ENCODE data around the gene THSD4.

GRCh38 chr15:71091601-71092000, 23.7 kb upstream of the THSD4 start:
- TF ChIP-seq POLR2A (IDR thresholded peaks at IDR 0.05) (no peak), CTCF (IDR thresholded peaks at IDR 0.05) (no peak), POLR2AphosphoS5 (IDR thresholded peaks at IDR 0.05) (no peak), EP300 (IDR thresholded peaks at IDR 0.05) (no peak)

Measured in sigmoid colon (tissue), 4 donors.